Lung (tissue), 12 donors: ENCODE results near the gene ZNF536. TPM values are rescaled to one million over a fixed set of nuclear protein-coding genes. Genes with fewer than 3 reads are reported as not detected.

Source experiments
- ATAC-seq: fragments of 200-7000 bp; cut with Tn5 transposase; one replicate; pipeline ENCODE4 v1.9.1; 2020; ENCODE audit warnings: moderate number of reproducible peaks; ENCODE audit not compliant: insufficient read depth, low FRiP score
- DNase-seq, 3 donors: peaks; one replicate each; pipeline ENCODE4 v3.0.0-alpha.2; 2013 to 2017
- H3K27ac ChIP-seq, 2 donors: one replicate each; pipeline ENCODE4 v1.5.1; 2013; ENCODE audit warnings: mild to moderate bottlenecking in 2 of 2, moderate library complexity in 2 of 2, control low read depth in 1 of 2, inconsistent platforms in 1 of 2, low read depth in 1 of 2, low read length in 1 of 2
- H3K27me3 ChIP-seq, 3 donors: one replicate each; pipeline ENCODE4 v1.5.1; 2013; ENCODE audit warnings: low read length in 2 of 3; ENCODE audit not compliant: control insufficient read depth in 3 of 3, insufficient read depth in 3 of 3
- H3K36me3 ChIP-seq, 4 donors: one replicate each; pipeline ENCODE4 v1.5.1; 2013; ENCODE audit warnings: low read length in 4 of 4, mild to moderate bottlenecking in 1 of 4, moderate library complexity in 1 of 4; ENCODE audit not compliant: control insufficient read depth in 4 of 4, insufficient read depth in 4 of 4
- H3K4me1 ChIP-seq, 5 donors: one replicate each; pipeline ENCODE4 v1.5.1; 2013; ENCODE audit warnings: low read length in 5 of 5, mild to moderate bottlenecking in 2 of 5, moderate library complexity in 1 of 5; ENCODE audit not compliant: control insufficient read depth in 5 of 5, insufficient read depth in 5 of 5
- H3K4me3 ChIP-seq: one replicate; pipeline ENCODE4 v1.5.1; 2013; ENCODE audit warnings: mild to moderate bottlenecking, control low read depth, moderate library complexity
- H3K9ac ChIP-seq, 2 donors: one replicate each; pipeline ENCODE4 v1.5.1; 2013; ENCODE audit warnings: low read length in 2 of 2, control low read depth in 1 of 2; ENCODE audit not compliant: insufficient read depth in 1 of 2
- H3K9me3 ChIP-seq, 4 donors: one replicate each; pipeline ENCODE4 v1.5.1; 2013; ENCODE audit warnings: low read length in 3 of 4, mild to moderate bottlenecking in 1 of 4, moderate library complexity in 1 of 4; ENCODE audit not compliant: control insufficient read depth in 4 of 4, insufficient read depth in 3 of 4
- CTCF ChIP-seq: IDR thresholded peaks from 2 replicates; pipeline ENCODE4 v1.5.1; 2012; ENCODE audit warnings: mild to moderate bottlenecking; ENCODE audit errors: control extremely low read depth, extremely low read depth
- WGBS, 2 donors: extraction: QIAGEN DNeasy Blood & Tissue Kit; methylation state at CpG; one replicate each; pipeline ENCODE4 v1.1.7; 2013; 5-methylcytosine and 5-hydroxymethylcytosine counted together
- polyA plus RNA-seq, 2 donors: library from polyadenylated mRNA; stranded (reverse); fragments of 200-250 nt; gene quantifications; one replicate each; pipeline ENCODE4 v1.2.1, GENCODE V29; 2013
- total RNA-seq, 2 donors: library from RNA; depleted of rRNA in 1 of 2; stranded (reverse); fragments of >200 nt in 1 of 2; gene quantifications; one replicate each; pipeline ENCODE4 v1.2.1, GENCODE V29; 2014 to 2021
- donor health status: control.
- donor health status: control.
- donor health status: Bipolar disorder and iron deficiency.
- donor health status: healthy.
- donor health status: DM: yes; HTN: yes; CAD: no.

ZNF536 gene
- total and polyA plus RNA-seq, 4 donors = 0.07 to 5.6 (median 0.21) TPM

DNA sequence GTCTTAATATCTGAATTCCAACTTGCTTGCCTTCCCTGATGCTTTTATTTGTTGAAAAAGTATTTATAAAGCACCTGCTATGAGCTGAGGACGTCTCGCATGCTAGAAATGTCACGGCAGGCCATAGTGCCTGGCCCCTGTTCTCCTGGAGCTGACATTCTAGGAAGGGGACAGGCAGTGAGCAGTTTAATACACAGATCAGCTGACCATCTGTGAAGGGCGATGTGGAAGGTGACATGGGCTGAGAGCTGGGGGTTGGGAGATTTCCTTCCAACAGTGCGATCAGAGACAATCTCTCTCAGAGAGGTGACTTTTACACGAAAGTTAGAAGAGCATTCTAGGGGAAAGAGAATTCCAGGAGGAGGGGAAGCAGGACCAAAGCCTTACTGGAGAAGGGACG is 153.2 kb downstream of the ZNF536 start:
- H3K4me3 ChIP-seq = no peak overlapping the region
- peaks cover 0 to 4% (median 0%) of the 10 kb centered on the region in 4 donors for H3K9me3 ChIP-seq
- no peak overlapping the region for H3K9ac ChIP-seq
- H3K36me3 ChIP-seq = no peaks in the 10 kb centered on the region
- DNase-seq = no peak
- TF ChIP-seq CTCF = no peak
- H3K27me3 ChIP-seq = peaks cover 0 to 3% (median 0%) of the 10 kb centered on the region in 3 donors
- WGBS, 2 donors = 77 to 86% methylated on average over 7 of the region's 7 CpGs
- H3K4me1 ChIP-seq = peaks cover 0 to 4% (median 0%) of the 10 kb centered on the region in 5 donors
- no peak for ATAC-seq
- no peak overlapping the region for H3K27ac ChIP-seq

DNA sequence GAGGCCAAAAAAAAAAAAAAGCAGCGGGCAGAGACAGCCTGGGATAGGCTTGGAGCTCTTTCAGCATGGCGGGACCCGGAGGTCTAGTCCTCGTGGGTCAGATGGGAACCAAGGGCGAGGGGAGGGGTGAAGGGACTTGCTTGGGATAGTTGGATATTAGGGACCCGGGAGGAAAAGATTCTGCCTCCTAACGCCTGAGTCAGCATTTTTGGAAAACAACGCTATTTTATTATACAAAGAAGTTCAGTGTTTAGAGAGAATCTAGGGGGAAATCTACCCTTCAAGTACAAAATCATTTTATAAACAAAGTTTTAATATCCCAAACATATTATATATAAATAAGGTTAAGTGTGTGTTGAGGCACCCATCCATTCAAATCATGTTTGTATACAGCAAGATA is 156.7 kb downstream of the ZNF536 start:
- DNase-seq = no peak
- Histone ChIP-seq H3K36me3 (no peaks in the 10 kb centered on the region), H3K27me3 (no peaks in the 10 kb centered on the region), H3K27ac (no peak overlapping the region), H3K9ac (no peak overlapping the region), H3K4me3 (no peak overlapping the region), H3K4me1 (peaks cover 0 to 4% (median 0%) of the 10 kb centered on the region in 5 donors), H3K9me3 (peaks cover 0 to 2% (median 0%) of the 10 kb centered on the region in 4 donors)
- 79 to 85% methylated on average over 8 of the region's 8 CpGs for WGBS, 2 donors
- no peak for ATAC-seq
- no peak for TF ChIP-seq CTCF

- no peaks in the 10 kb centered on the region for H3K36me3 ChIP-seq
- no peaks in the 10 kb centered on the region for H3K27me3 ChIP-seq
- H3K9me3 ChIP-seq = peaks cover 0 to 2% (median 0%) of the 10 kb centered on the region in 4 donors
- ATAC-seq = no peak
- TF ChIP-seq CTCF = no peak
- 77 to 90% methylated on average over 3 of the region's 3 CpGs for WGBS, 2 donors
- DNase-seq = no peak
- H3K4me3 ChIP-seq = no peak overlapping the region
- peaks cover 0 to 4% (median 0%) of the 10 kb centered on the region in 5 donors for H3K4me1 ChIP-seq
- H3K9ac ChIP-seq = no peak overlapping the region
- no peak overlapping the region for H3K27ac ChIP-seq
Measured at GRCh38 chr19:30529876-30530275, 157.7 kb downstream of the ZNF536 start.

DNA sequence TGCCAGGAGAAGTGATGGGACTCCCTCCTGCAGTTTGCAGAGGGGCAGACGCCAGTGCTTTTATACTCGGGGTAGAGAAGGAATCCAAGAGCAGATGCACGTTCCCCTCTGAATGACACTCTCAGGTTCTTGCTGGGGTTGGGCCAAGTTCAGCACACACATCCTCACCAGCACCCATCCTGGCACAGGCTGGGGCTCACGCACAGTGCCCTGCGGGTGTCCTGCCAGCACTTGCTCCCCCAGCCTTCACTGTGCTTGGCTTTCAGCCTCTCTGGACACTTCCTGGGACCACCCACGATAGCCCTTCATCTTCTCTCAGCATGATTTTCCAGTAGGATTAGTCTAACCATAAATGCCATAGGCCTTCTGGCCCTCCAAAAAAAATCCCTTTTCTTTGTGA is 158.6 kb downstream of the ZNF536 start:
- Histone ChIP-seq H3K4me3 (no peak overlapping the region), H3K9me3 (peaks cover 0 to 2% (median 0%) of the 10 kb centered on the region in 4 donors), H3K36me3 (no peaks in the 10 kb centered on the region), H3K27ac (no peak overlapping the region), H3K9ac (no peak overlapping the region), H3K27me3 (no peaks in the 10 kb centered on the region), H3K4me1 (peaks cover 0 to 4% (median 0%) of the 10 kb centered on the region in 5 donors)
- ATAC-seq (no peak), DNase-seq (peak in 2 of 3 donors; percentile 29 to 40)
- WGBS, 2 donors = 75 to 85% methylated on average over 6 of the region's 6 CpGs
- no peak for TF ChIP-seq CTCF
